Measurements from ENCODE around the gene EDDM3A.

GRCh38 chr14:20733684-20734429 is 11.8 kb upstream of the EDDM3A start:
- TF ChIP-seq ZNF274 (IDR thresholded peaks at IDR 0.05; ENCODE audit: low read depth, low read length) = no peak
- TF ChIP-seq YY1 (IDR thresholded peaks at IDR 0.05; ENCODE audit: insufficient read depth, insufficient read length) = no peak

Measured in NT2/D1 (cell line).